ENCODE measurements around the gene IGLL1.

The IGLL1 gene

GRCh38 chr22:23530106-23530505, 50.0 kb downstream of the IGLL1 start:
- in situ Hi-C loops (cut with MboI; ENCODE audit: low sequenced_read_pairs): no loop called here

- in situ Hi-C loops (cut with MboI; ENCODE audit: low sequenced_read_pairs): no loop called here
Observed at GRCh38 chr22:23529166-23530103, 50.7 kb downstream of the IGLL1 start.

GRCh38 chr22:23527971-23528740, 51.9 kb downstream of the IGLL1 start:
- in situ Hi-C loops (cut with MboI; ENCODE audit: low sequenced_read_pairs): no loop called here

- in situ Hi-C loops (cut with MboI; ENCODE audit: low sequenced_read_pairs): no loop called here
Observed at GRCh38 chr22:23526596-23527316, 53.3 kb downstream of the IGLL1 start.

GRCh38 chr22:23525510-23525909, 54.6 kb downstream of the IGLL1 start:
- in situ Hi-C loops (cut with MboI; ENCODE audit: low sequenced_read_pairs): no loop called here

- in situ Hi-C loops (cut with MboI; ENCODE audit: low sequenced_read_pairs): no loop called here
Observed at GRCh38 chr22:23524226-23524625, 55.9 kb downstream of the IGLL1 start.

- in situ Hi-C loops (cut with MboI; ENCODE audit: low sequenced_read_pairs): no loop called here
Observed at GRCh38 chr22:23523713-23524112, 56.4 kb downstream of the IGLL1 start.

All from HL-60/S4 treated with phorbol 12-myristate 13-acetate at 8.2 ng/mL for 4 days and 3 days (cell line).